Measurements from ENCODE around the gene TUBA3C.

GRCh38 chr13:19155321-19155861 lies 26.2 kb downstream of the TUBA3C start:
- TF ChIP-seq POLR2A (IDR thresholded peaks at IDR 0.05; ENCODE audit: extremely low read depth, insufficient read length) = no peak
- TF ChIP-seq CTCF (IDR thresholded peaks at IDR 0.05; ENCODE audit: low read depth, low read length) = no peak
- TF ChIP-seq MYC (IDR thresholded peaks at IDR 0.05; ENCODE audit: low read depth, low read length) = peak; percentile 83
- TF ChIP-seq MAX (IDR thresholded peaks at IDR 0.05; ENCODE audit: low read depth, low read length) = peak; percentile 97
